Activated naive CD4-positive, alpha-beta T cell treated with anti-CD3 and anti-CD28 coated beads, Interleukin-2, amount 50 U/mL, for 16 hours (primary cell): ENCODE measurements around the gene CRELD1.

Experiments used
- DNase-seq: peaks from one replicate; pipeline ENCODE4 v3.0.0-alpha.2; 2020

CRELD1 gene

DNA sequence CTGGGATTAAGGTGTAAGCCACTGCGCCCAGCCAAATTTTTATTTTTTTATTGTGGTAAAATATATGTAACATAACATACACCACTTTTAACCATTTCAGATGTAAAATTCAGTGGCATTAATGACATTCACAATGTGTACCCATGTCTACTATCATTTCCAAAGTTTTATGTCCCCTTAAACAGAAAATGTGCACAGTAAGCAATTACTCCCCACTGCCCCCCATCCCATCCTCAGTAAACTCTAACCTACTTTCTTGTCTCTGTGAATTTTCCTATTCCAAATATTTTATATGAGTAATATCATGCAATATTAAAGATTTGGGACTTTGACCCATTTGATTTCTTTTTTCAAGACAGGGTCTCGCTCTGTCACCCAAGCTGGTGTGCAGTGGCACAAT is 33.2 kb downstream of the CRELD1 start:
- DNase-seq = no peak

DNA sequence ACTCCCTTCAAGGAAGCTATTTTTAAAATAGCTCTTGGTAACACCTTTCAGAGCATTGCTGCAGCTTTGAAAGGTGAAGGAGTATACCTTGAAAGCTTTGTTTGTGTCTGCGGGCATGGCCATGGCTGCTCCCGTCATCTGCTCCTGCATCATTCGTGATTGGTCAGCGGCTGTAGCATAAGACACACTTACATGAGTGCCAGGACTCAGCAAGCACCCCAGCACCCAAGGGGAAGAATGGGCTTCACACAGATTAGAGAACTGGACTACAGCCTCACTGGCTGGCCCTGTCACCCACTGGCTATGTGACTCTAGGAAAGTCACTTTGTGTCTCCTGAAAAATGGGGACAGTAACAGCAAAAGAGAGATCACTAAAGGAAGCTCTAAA is 36.0 kb downstream of the CRELD1 start:
- DNase-seq = no peak

DNA sequence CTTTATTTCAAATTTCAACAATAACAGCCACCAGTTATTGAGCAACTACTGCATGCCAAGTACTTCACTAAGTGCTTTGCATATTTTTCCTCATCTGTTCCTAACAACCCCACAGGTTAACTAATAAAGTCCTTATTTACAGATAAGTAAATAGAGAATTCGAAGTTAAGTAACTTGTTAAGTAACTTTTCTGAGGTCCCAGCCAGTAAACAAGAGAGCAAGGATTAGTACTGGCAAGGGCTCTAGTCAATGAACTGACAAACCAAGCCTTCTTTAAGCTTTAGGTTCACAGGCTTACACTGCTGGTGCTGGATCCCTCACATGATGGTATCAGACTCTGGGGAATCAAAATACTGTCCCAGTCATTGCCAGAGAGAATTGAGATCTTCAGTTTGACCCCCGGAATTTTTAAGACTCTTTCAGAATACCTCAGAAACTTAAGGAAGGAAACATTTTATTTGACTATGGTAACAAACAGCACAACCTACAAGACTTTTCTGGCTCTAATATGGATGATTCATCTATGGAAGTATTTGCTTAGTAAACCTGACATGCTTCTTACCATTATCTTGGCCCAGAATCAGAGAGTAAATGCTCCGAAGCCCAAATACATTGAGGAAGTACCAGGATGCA is 36.5 kb downstream of the CRELD1 start:
- no peak for DNase-seq

DNA sequence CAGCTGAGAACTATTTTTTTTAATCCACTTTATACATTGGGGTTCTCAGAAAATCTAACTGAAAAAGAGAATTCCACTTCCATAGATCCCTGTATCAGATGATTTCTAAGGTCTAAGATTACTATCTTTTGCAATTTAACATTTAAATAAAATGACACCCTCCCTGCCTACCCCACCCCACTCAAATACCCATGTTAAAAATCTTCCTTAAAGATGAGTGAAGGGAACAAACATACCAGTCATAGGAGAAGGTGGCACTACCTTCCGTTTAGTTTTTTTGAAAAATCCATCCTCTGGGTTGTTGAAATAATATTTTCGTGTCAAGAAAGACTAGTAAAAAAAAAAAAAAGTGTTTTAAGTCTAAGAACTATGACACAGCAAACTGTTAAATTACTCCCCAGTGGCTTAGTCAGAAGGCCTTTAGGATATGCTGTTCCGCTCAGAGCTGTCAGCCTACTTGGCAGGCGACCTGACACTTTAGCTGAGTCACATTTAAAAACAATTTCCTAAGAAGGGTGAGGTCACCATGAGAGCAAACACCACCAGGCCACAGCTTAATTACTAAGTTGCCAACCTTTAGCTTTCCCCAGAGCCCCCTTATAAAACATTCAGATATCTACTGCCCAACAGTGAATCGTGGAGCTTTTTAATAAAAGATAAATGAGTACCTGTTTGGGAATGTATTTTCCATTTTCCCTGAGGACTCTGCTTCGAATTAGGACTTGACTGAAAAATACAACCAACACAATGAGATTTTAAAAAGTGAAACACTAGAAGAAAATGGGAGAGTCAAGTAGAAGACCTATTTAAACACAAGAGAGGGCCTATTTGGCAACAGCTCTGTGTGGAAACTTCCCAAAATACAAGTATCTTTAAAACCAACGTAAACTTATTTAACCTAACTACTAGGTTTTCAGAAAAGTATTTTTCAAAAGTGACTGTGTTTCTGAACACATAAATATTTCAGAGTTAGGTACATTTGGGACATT is 43.4 kb downstream of the CRELD1 start:
- DNase-seq = no peak

DNA sequence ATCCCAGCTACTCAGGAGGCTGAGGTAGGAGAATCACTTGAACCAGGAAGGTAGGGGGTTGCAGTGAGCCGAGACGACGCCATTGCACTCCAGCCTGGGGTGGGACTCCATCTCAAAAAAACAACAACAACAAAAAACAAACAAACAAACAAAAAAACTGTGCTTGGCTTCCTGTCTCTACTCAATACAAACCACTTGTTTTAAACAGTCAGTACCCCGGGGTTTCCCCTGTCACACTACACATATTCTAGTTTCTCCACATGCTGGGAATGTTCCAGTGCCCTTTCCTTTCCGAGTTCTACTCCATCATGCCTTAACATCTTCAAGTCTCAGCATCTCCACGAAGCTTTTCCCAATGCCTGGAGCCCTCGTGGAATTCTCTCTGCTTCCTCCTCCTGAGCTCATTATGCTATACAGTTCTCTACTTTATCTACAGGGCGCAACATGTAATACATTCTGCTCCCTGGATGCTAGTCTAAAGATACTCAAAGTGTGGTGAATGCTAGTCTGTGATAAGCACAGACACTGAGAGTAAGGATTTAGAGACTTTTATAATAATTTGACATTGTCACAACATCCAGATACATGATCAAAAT is 45.2 kb downstream of the CRELD1 start:
- DNase-seq = no peak

DNA sequence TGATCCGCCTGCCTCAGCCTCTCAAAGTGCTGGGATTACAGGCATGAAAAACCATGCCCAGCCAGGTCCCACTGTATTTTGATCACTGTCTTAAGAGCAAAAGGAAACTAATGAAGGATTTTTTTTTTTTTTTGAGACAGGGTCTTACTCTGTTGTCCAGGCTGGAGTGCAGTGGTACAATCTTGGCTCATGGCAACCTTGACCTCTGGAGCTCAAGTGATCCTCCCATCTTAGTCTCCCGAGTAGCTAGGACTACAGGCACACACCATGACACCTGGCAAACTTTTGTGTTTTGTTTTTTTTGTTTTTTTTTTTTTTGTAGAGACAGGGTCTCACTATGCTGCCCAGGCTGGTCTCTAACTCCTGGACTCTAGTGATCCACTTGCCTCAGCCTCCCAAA is 46.6 kb downstream of the CRELD1 start:
- no peak for DNase-seq

DNA sequence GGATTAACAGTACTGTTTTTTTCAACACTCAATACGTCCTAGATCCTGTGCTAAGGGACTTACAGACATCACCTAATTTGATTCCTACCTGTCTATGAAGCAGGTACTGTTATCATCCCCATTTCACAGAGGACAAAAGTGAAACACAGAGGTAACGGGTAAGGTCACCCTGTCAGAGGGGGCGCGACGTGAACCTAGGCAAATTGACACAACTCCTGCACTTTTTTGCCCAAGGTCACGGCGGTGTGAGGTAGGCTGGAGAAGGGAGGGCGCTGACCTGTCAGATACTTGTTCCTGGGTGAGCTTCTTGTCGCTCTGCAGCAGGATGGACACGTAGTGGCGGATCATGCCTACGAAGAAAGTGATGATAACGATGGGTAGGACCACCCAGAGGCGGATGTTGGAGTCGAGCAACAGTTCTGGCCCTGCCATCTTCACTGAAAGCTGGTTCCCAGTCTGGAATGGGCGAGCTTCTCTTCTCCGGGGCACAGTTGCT is 52.6 kb downstream of the CRELD1 start:
- DNase-seq = no peak

DNA sequence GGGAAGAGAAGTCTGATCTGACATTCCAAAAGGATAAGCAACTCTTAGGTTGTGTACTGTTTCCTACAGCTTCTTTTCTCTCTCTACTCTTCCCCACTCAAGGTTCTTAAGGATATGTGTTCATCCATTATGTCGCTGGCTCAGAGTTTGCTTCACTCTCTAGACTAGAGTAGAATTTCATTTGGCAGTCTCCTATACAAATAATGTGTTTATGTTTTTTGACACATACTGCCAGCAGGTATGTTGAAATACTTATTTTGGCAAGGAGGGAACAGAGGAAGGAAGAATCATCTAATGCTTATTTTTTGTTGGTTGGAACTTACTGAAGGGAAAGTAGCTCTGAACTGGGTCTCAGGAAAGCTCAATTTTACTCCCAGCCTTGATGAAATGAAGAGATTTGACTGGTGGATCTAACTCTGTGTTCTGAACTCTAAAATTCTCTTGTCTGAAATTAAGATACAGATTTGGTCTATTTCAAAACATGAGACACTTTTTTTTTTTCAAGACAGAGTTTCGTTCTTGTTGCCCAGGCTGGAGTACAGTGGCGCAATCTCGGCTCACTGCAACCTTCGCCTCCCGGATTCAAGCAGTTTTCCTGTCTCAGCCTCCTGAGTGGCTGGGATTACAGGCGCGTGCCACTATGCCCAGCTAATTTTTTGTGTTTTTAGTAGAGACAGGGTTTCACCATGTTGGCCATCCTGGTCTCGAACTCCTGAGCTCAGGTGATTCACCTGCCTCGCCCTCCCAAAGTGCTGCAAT is 60.6 kb downstream of the CRELD1 start:
- no peak for DNase-seq
